H1 (cell line): Measurements from ENCODE around the gene B3GALT4.

Experiments
- CBX5 ChIP-seq: fragments of 300-800, 300-1000 bp; sonication (generic); IDR thresholded peaks from 2 replicates; pipeline ENCODE4 v1.7.1; 2016; ENCODE audit warnings: antibody characterized with exemption, low read length, low read depth
- EP300 ChIP-seq, 2 experiments: IDR thresholded peaks; 1 replicate in 1 of 2; 2 replicates in 1 of 2; pipeline ENCODE4 v1.6.1; 2011 to 2012; ENCODE audit warnings: low read depth in 2 of 2, low read length in 2 of 2, mild to moderate bottlenecking in 2 of 2, borderline replicate concordance in 1 of 2, inconsistent platforms in 1 of 2, moderate library complexity in 1 of 2
- GABPA ChIP-seq: IDR thresholded peaks from 2 replicates; pipeline ENCODE4 v1.6.1; 2011; ENCODE audit warnings: mild to moderate bottlenecking, low read length, moderate library complexity, borderline replicate concordance; ENCODE audit not compliant: insufficient read depth
- HDAC2 ChIP-seq, 2 experiments: fragments of 300-600 bp in 1 of 2; sonication (generic) in 1 of 2; IDR thresholded peaks; 2 replicates each; pipeline ENCODE4 v1.6.1; 2011 to 2012; ENCODE audit warnings: low read depth in 2 of 2, low read length in 2 of 2, mild to moderate bottlenecking in 2 of 2, moderate library complexity in 2 of 2, borderline replicate concordance in 1 of 2, inconsistent platforms in 1 of 2
- JUN ChIP-seq: IDR thresholded peaks from 2 replicates; pipeline ENCODE4 v1.6.1; 2011; ENCODE audit warnings: low read depth, mild to moderate bottlenecking, improper control_type of control experiment, low read length
- KDM1A ChIP-seq: fragments of 200-600, 300-600 bp; sonication (generic); IDR thresholded peaks from 2 replicates; pipeline ENCODE4 v1.7.1; 2016; ENCODE audit warnings: mild to moderate bottlenecking, low read length, borderline replicate concordance
- NRF1 ChIP-seq: IDR thresholded peaks from 2 replicates; pipeline ENCODE4 v1.6.1; 2011; ENCODE audit warnings: mild to moderate bottlenecking, low read depth, low read length, improper control_type of control experiment
- POLR2AphosphoS5 ChIP-seq: IDR thresholded peaks from 2 replicates; pipeline ENCODE4 v1.6.1; 2011; ENCODE audit warnings: low read depth, low read length
- SAP30 ChIP-seq: fragments of 300-600 bp; sonication (generic); IDR thresholded peaks from 2 replicates; pipeline ENCODE4 v1.7.1; 2012; ENCODE audit warnings: low read length, moderate library complexity, mild to moderate bottlenecking, inconsistent platforms; ENCODE audit not compliant: insufficient read depth, insufficient replicate concordance
- SIRT6 ChIP-seq: IDR thresholded peaks from one replicate; pipeline ENCODE4 v1.7.1; 2012; ENCODE audit warnings: low read length, inconsistent platforms
- TCF12 ChIP-seq: IDR thresholded peaks from 2 replicates; pipeline ENCODE4 v1.6.1; 2011; ENCODE audit warnings: low read depth, mild to moderate bottlenecking, low read length
- YY1 ChIP-seq: IDR thresholded peaks from 2 replicates; pipeline ENCODE4 v1.6.1; 2011; ENCODE audit warnings: low read depth, mild to moderate bottlenecking, low read length
- TF ChIP-seq, protein P1 (sequence below), 3 experiments: IDR thresholded peaks; 1 replicate in 2 of 3; 2 replicates in 1 of 3; pipeline versions ENCODE4 v1.5.1 to v1.6.1; 2011; ENCODE audit warnings: low read length in 3 of 3, mild to moderate bottlenecking in 3 of 3, inconsistent platforms in 2 of 3, low read depth in 1 of 3, moderate library complexity in 1 of 3; ENCODE audit not compliant: insufficient read depth in 1 of 3; ENCODE audit errors: control extremely low read depth in 1 of 3
- TF ChIP-seq, protein P2 (sequence below): IDR thresholded peaks from 2 replicates; pipeline ENCODE4 v1.6.1; 2012; ENCODE audit warnings: inconsistent platforms

GRCh38 chr6:33248643-33248931 lies 28.3 kb upstream of the B3GALT4 start:
- TF ChIP-seq, protein P1, sequence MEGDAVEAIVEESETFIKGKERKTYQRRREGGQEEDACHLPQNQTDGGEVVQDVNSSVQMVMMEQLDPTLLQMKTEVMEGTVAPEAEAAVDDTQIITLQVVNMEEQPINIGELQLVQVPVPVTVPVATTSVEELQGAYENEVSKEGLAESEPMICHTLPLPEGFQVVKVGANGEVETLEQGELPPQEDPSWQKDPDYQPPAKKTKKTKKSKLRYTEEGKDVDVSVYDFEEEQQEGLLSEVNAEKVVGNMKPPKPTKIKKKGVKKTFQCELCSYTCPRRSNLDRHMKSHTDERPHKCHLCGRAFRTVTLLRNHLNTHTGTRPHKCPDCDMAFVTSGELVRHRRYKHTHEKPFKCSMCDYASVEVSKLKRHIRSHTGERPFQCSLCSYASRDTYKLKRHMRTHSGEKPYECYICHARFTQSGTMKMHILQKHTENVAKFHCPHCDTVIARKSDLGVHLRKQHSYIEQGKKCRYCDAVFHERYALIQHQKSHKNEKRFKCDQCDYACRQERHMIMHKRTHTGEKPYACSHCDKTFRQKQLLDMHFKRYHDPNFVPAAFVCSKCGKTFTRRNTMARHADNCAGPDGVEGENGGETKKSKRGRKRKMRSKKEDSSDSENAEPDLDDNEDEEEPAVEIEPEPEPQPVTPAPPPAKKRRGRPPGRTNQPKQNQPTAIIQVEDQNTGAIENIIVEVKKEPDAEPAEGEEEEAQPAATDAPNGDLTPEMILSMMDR (IDR thresholded peaks at IDR 0.05; ENCODE audit: control extremely low read depth in 1 of 3, insufficient read depth in 1 of 3, low read depth in 1 of 3, low read length in 3 of 3): no peak
- TF ChIP-seq JUN (no peak), POLR2AphosphoS5 (no peak), NRF1 (no peak), CBX5 (no peak), GABPA (no peak), TCF12 (no peak), SIRT6 (no peak), KDM1A (no peak), EP300 (IDR thresholded peaks at IDR 0.05; ENCODE audit: borderline replicate concordance in 1 of 2, low read depth in 2 of 2, low read length in 2 of 2) (no peak), YY1 (no peak), SAP30 (no peak), HDAC2 (IDR thresholded peaks at IDR 0.05; ENCODE audit: borderline replicate concordance in 1 of 2, low read depth in 2 of 2, low read length in 2 of 2) (no peak)
- TF ChIP-seq, protein P2, sequence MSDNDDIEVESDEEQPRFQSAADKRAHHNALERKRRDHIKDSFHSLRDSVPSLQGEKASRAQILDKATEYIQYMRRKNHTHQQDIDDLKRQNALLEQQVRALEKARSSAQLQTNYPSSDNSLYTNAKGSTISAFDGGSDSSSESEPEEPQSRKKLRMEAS: no peak
